RKO (cell line): Measurements from ENCODE around the gene CLCF1.

Experiments
- DNase-seq: peaks from one replicate; pipeline ENCODE4 v3.0.0-alpha.2; 2016; ENCODE audit warnings: low spot score

CLCF1 gene

GRCh38 chr11:67372993-67373647 is at the start of gene CLCF1:
CLCF1 (minus strand) TSS chr11:67373598; CDS start chr11:67373539, 59 bp downstream.
- peak; percentile 49 for DNase-seq

- DNase-seq, result no peak
These were observed 49.5 kb upstream of the CLCF1 start for GRCh38 chr11:67422891-67423290.

GRCh38 chr11:67421430-67422031 is 48.1 kb upstream of the CLCF1 start:
- DNase-seq, result no peak

GRCh38 chr11:67420646-67421429 is 47.4 kb upstream of the CLCF1 start:
- DNase-seq, result peak; percentile 90

GRCh38 chr11:67420147-67420645 is 46.8 kb upstream of the CLCF1 start:
- DNase-seq, result no peak

- DNase-seq, result no peak
These were observed 46.1 kb upstream of the CLCF1 start for GRCh38 chr11:67419325-67420049.

- DNase-seq, result no peak
These were observed 45.3 kb upstream of the CLCF1 start for GRCh38 chr11:67418476-67419281.

GRCh38 chr11:67417425-67417824 is 44.0 kb upstream of the CLCF1 start:
- DNase-seq, result no peak

GRCh38 chr11:67416416-67417335 is 43.3 kb upstream of the CLCF1 start:
- DNase-seq, result no peak

- DNase-seq, result no peak
These were observed 42.3 kb upstream of the CLCF1 start, which contains the start of gene CARNS1 for GRCh38 chr11:67415501-67416304. CARNS1 (plus strand) TSS chr11:67415678; CDS start chr11:67416200, 522 bp downstream.

- DNase-seq, result no peak
These were observed 40.0 kb upstream of the CLCF1 start for GRCh38 chr11:67413266-67413849.

GRCh38 chr11:67412495-67413179 is 39.2 kb upstream of the CLCF1 start:
- DNase-seq, result no peak

- DNase-seq, result no peak
These were observed 38.4 kb upstream of the CLCF1 start for GRCh38 chr11:67411785-67412152.

- no peak for DNase-seq
These were observed 37.8 kb upstream of the CLCF1 start for GRCh38 chr11:67410984-67411784.

- no peak for DNase-seq
These were observed 37.0 kb upstream of the CLCF1 start for GRCh38 chr11:67410369-67410831.

GRCh38 chr11:67409781-67410368 is 36.5 kb upstream of the CLCF1 start:
- DNase-seq, result no peak

GRCh38 chr11:67409261-67409666 is 35.9 kb upstream of the CLCF1 start:
- DNase-seq, result no peak
